ENCODE data around the gene DGKZ. TPM values are rescaled to one million over a fixed set of nuclear protein-coding genes. Genes with fewer than 3 reads are reported as not detected.
A peak's percentile ranks its signal among the peaks of the same experiment; 100 is the strongest.

DGKZ gene
- total RNA-seq, 3 donors from 2014 or later: 41.2 to 49.6 (median 47.2) TPM

DNA sequence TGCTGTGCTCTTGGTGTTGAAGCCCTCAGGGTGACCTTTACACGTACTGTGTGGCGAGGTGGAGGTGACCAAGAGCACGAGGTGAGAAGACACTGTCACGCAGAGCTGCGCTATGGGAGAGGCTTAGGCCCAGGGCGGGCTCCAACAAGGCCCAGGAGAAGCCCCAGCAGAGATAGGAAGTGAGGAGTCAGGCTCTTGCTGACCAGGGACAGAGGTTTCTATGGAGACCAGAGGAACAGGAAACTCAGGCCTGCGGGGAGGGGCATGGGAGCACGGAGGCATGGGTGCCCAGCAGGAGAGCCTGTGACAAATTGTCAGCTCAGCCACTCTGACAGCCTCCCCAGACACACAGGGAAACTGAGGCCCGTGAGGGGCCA is 15.8 kb downstream of the DGKZ start:
- Histone ChIP-seq H3K4me1 (ENCODE audit: low read depth) (no peaks in the 10 kb centered on the region), H3K4me3 (no peak overlapping the region), H3K9me3 (no peaks in the 10 kb centered on the region), H3K36me3 (ENCODE audit: low read depth) (no peaks in the 10 kb centered on the region)
- no peak for DNase-seq
- TF ChIP-seq, protein P1, sequence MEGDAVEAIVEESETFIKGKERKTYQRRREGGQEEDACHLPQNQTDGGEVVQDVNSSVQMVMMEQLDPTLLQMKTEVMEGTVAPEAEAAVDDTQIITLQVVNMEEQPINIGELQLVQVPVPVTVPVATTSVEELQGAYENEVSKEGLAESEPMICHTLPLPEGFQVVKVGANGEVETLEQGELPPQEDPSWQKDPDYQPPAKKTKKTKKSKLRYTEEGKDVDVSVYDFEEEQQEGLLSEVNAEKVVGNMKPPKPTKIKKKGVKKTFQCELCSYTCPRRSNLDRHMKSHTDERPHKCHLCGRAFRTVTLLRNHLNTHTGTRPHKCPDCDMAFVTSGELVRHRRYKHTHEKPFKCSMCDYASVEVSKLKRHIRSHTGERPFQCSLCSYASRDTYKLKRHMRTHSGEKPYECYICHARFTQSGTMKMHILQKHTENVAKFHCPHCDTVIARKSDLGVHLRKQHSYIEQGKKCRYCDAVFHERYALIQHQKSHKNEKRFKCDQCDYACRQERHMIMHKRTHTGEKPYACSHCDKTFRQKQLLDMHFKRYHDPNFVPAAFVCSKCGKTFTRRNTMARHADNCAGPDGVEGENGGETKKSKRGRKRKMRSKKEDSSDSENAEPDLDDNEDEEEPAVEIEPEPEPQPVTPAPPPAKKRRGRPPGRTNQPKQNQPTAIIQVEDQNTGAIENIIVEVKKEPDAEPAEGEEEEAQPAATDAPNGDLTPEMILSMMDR (IDR thresholded peaks at IDR 0.05): no peak
- intact Hi-C loops (cut with DNase I, micrococcal nuclease): no loop called here
- peak; percentile 43 for ATAC-seq

DNA sequence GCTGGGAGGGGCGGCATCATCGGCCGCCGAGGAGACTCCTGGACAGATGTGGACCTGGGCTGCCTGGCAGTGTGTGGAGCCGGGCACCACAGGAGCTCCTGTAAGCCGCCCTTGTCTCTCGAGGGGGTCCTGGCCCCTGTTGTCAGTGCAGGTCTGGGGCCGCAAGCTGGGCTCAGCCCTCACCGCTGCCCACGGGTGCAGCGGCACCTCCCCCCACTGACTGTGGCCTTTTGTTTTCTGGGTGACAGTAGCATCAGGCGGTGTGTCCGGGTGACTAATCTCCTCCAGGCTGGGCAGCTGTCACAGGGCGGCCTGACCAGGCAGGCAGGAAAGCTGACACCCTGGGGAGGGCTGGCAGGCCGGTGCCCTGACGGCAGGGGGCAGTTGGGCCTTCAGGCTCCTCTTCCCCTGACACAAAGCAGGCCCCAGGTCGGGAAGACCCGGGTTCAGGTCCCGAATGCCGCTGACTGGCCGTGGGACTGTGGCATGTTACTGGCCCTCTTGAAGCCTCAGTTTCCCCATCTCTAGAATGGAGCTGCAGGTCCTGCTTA is 16.3 kb downstream of the DGKZ start:
- H3K4me1 ChIP-seq (ENCODE audit: low read depth): no peaks in the 10 kb centered on the region
- H3K4me3 ChIP-seq: no peak overlapping the region
- intact Hi-C loops (cut with DNase I, micrococcal nuclease): no loop called here
- H3K36me3 ChIP-seq (ENCODE audit: low read depth): no peaks in the 10 kb centered on the region
- DNase-seq (no peak), ATAC-seq (no peak)
- TF ChIP-seq, protein P1 (IDR thresholded peaks at IDR 0.05): no peak
- no peaks in the 10 kb centered on the region for H3K9me3 ChIP-seq

DNA sequence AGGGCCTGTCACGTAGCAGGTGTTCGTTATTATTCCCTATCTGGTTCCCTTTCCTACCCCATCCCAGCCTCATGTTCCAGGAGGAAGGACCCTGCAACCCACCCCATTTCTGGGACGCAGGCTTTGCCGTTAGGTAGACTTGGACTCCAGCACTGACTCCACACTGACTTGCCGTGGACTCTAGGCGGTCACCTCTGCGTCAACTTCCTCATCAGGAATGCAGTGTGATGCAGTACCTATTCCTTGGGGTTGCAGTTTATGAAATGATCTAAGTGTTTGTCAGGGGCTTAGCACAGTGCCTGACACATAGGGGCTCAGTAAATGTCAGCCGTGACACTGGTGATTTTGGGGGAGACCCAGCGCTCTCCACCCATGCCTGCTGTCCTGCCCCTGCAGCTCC is 16.8 kb downstream of the DGKZ start:
- H3K36me3 ChIP-seq (ENCODE audit: low read depth): no peaks in the 10 kb centered on the region
- H3K9me3 ChIP-seq: no peaks in the 10 kb centered on the region
- TF ChIP-seq, protein P1 (IDR thresholded peaks at IDR 0.05): no peak
- intact Hi-C loops (cut with DNase I, micrococcal nuclease): no loop called here
- no peak overlapping the region for H3K4me3 ChIP-seq
- DNase-seq: no peak
- no peak for ATAC-seq
- no peaks in the 10 kb centered on the region for H3K4me1 ChIP-seq (ENCODE audit: low read depth)

DNA sequence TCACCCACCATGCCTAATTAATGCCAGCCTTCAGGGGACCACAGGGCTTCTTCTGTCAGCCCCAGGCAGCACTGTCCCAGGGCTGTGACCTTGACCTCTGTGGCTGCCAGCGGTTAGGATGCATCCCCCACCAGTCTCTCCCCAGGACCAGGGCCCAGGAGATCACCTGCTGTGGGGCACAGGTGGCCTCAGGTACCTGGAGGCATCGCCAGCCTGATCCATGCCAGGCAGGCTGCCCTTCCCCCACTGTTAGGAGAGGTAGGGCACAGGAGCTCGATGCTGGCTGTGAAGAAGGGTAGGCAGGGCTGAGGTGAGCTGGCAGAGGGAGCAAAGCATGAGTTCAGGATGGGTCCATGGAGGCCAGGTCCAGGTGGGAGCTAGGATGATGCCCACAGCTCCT is 17.5 kb downstream of the DGKZ start:
- H3K4me1 ChIP-seq (ENCODE audit: low read depth): no peaks in the 10 kb centered on the region
- intact Hi-C loops (cut with DNase I, micrococcal nuclease): no loop called here
- TF ChIP-seq, protein P1 (IDR thresholded peaks at IDR 0.05): no peak
- H3K36me3 ChIP-seq (ENCODE audit: low read depth): no peaks in the 10 kb centered on the region
- no peak for DNase-seq
- ATAC-seq: no peak
- no peak overlapping the region for H3K4me3 ChIP-seq
- no peaks in the 10 kb centered on the region for H3K9me3 ChIP-seq

DNA sequence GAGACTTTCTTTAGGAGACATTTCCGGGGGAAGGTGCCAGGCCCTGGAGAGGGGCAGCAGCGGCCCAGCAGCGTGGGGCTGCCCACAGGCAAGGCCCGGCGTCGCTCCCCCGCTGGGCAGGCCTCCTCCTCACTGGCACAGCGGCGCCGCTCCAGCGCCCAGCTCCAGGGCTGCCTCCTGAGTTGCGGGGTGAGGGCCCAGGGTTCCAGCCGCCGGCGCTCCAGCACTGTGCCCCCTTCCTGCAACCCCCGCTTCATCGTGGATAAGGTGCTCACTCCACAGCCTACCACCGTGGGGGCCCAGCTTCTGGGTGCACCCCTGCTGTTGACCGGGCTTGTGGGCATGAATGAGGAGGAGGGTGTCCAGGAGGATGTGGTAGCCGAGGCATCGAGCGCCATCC is 19.0 kb downstream of the DGKZ start:
- TF ChIP-seq, protein P1 (IDR thresholded peaks at IDR 0.05): no peak
- no peaks in the 10 kb centered on the region for H3K9me3 ChIP-seq
- no peaks in the 10 kb centered on the region for H3K36me3 ChIP-seq (ENCODE audit: low read depth)
- intact Hi-C loops (cut with DNase I, micrococcal nuclease): no loop called here
- ATAC-seq: no peak
- DNase-seq: no peak
- no peak overlapping the region for H3K4me3 ChIP-seq
- H3K4me1 ChIP-seq (ENCODE audit: low read depth): no peaks in the 10 kb centered on the region

DNA sequence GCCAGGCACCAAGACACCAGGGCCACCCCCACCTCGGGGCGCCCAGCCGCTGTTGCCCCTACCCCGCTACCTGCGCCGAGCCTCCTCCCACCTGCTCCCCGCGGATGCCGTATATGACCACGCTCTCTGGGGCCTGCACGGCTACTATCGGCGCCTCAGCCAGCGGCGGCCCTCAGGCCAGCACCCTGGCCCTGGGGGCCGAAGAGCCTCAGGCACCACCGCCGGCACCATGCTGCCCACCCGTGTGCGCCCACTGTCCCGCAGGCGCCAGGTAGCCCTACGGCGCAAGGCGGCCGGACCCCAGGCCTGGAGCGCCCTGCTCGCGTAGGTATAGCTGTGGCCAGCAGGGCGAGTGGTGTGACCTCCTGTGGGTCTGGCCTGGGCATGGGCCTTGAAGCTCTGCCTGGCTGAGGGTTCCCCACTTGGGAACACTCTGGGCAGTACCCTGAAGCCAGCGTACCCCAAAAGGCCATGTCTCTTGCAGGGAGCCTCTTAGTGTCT is 19.4 kb downstream of the DGKZ start:
- H3K4me1 ChIP-seq (ENCODE audit: low read depth): no peaks in the 10 kb centered on the region
- H3K9me3 ChIP-seq: no peaks in the 10 kb centered on the region
- H3K36me3 ChIP-seq (ENCODE audit: low read depth): no peaks in the 10 kb centered on the region
- no peak for ATAC-seq
- no peak overlapping the region for H3K4me3 ChIP-seq
- intact Hi-C loops (cut with DNase I, micrococcal nuclease): no loop called here
- DNase-seq: no peak
- TF ChIP-seq, protein P1 (IDR thresholded peaks at IDR 0.05): no peak

All from mucosa of descending colon (tissue), 3 donors.